Muscle layer of colon (tissue), 2 donors: ENCODE data around the gene CA9.
"Not testable (repeated sequence)": the region's sequence is repeated elsewhere in the genome, so short reads cannot be mapped to it uniquely, and the experiment has no call there.

ENCODE experiments used
- H3K27ac ChIP-seq: one replicate; pipeline ENCODE4 v1.7.0; 2013; ENCODE audit warnings: low read depth, mild to moderate bottlenecking, low read length, moderate library complexity
- H3K27me3 ChIP-seq, 2 donors: one replicate each; pipeline ENCODE4 v1.7.0; 2013; ENCODE audit warnings: low read length in 2 of 2, mild to moderate bottlenecking in 2 of 2; ENCODE audit not compliant: insufficient read depth in 2 of 2, control insufficient read depth in 1 of 2
- H3K36me3 ChIP-seq: one replicate; pipeline ENCODE4 v1.7.0; 2013; ENCODE audit warnings: mild to moderate bottlenecking, low read length; ENCODE audit not compliant: insufficient read depth
- H3K4me1 ChIP-seq: one replicate; pipeline ENCODE4 v1.7.0; 2013; ENCODE audit warnings: mild to moderate bottlenecking, low read length; ENCODE audit not compliant: insufficient read depth
- H3K4me3 ChIP-seq, 2 donors: one replicate each; pipeline ENCODE4 v1.7.0; 2013; ENCODE audit warnings: low read length in 2 of 2, low read depth in 1 of 2, mild to moderate bottlenecking in 1 of 2, moderate library complexity in 1 of 2
- H3K9ac ChIP-seq: one replicate; pipeline ENCODE4 v1.7.0; 2013; ENCODE audit warnings: low read length
- H3K9me3 ChIP-seq: one replicate; pipeline ENCODE4 v1.7.0; 2013; ENCODE audit warnings: mild to moderate bottlenecking, low read length
- donor health status: abdominal sarcoma.
- donor health status: Adenocarcinoma of cecum.

The CA9 gene

DNA sequence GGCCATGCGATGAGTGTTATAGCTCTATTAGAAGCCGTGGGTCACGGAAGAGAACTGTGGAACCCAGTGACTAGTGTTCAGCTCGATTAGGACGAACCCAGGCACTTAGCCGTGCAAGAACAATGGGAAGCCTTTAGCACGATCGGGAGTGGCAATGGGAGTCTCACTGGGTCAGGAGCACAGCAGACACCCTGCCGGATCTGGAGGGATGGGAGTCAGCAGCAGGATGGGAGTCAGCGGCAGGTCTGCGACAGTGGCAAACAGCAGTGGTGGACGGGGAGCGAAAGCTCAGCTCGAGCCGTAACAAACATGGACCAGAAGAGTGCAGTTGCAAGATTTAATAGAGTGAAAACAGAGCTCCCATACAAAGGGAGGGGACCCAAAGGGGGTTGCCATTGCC lies 33.3 kb upstream of the CA9 start:
- H3K27me3 ChIP-seq, H3K36me3 ChIP-seq, H3K27ac ChIP-seq, H3K9ac ChIP-seq, H3K4me1 ChIP-seq, H3K4me3 ChIP-seq, H3K9me3 ChIP-seq: not testable (repeated sequence)

DNA sequence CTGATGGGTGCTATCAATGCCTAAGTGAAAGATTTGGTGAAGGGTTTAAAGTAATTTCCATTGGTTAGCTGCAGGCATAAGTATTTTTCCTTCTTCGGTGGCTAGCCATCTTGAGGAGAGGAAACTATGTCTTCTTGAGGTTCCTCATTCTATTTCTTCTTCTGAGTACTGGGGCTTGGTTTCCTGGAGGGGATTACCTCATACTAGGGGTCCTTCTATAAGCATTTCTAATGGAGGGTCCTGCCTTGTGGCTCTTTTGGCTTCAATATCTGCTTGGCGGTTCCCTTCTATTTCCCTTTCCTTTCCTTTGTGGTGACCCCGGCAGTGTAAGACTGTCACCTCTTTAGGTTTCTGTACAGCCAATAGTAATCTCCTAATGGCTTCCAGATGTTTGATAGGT lies 32.2 kb upstream of the CA9 start:
- H3K27me3 ChIP-seq, H3K36me3 ChIP-seq, H3K27ac ChIP-seq, H3K9ac ChIP-seq, H3K9me3 ChIP-seq, H3K4me1 ChIP-seq, H3K4me3 ChIP-seq: not testable (repeated sequence)

DNA sequence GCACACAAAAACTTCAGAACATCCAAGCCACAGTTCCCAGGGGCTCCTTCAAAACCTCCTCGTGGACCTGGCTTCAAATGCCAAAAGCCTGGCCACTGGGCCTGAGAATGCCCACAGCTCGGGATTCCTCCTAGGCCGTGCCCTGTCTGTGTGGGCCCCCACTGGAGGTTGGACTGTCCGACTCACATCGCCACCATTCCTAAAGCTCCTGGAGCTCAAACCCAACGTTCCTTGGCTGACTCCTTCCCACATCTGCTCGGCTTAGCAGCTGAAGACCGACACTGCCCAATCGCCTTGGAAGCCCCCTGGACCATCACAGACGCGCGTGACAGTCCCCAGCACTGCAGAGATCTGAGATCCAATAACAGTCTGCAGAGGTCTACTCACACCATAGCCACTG lies 30.7 kb upstream of the CA9 start:
- Histone ChIP-seq H3K27me3 (no peaks in the 10 kb centered on the region), H3K4me3 (no peak overlapping the region), H3K9ac (no peak overlapping the region), H3K36me3 (no peaks in the 10 kb centered on the region), H3K9me3 (no peaks in the 10 kb centered on the region), H3K27ac (no peak overlapping the region), H3K4me1 (peaks cover 12% of the 10 kb centered on the region)

DNA sequence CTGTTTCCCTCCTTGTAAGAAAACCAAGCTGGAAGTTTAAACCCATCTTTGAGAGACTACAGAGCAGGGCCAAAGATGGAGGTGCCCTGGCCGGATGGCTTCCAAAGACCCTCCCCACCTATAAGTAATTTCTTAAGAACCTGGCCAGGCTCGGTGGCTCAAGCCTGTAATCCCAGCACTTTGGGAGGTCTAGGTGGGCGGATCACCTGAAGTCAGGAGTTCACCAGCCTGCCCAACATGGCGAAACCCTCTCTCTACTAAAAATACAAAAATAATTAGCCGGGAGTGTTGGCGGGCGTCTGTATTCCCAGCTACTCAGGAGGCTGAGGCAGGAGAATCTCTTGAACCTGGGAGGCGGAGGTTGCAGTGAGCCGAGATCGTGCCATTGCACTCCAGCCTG lies 28.0 kb upstream of the CA9 start:
- not testable (repeated sequence) for H3K27ac ChIP-seq, H3K27me3 ChIP-seq, H3K9me3 ChIP-seq, H3K36me3 ChIP-seq, H3K9ac ChIP-seq
- Histone ChIP-seq H3K4me1 (peaks cover 12% of the 10 kb centered on the region), H3K4me3 (peak overlapping the region; percentile 56 to 65)

DNA sequence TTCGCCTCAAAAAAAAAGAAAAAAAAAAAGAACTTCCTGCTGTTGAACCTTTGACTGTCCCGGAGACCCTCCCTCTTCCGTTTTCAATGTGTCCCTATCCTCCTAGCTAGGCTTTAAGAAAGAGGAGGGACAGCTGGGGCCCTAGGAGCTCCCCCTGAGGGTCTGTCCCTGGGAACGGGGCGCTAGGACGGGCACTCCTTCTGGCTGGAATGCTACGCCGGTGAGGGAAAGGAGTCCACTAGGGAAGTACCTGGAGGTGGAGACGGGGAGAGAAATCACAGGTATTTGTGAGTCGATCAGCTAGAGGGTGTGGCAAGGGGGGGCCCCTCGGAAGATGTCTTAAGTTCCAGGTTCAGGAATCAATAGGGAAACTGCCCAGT lies 27.6 kb upstream of the CA9 start:
- Histone ChIP-seq H3K9me3 (no peaks in the 10 kb centered on the region), H3K27me3 (no peaks in the 10 kb centered on the region), H3K4me1 (peaks cover 12% of the 10 kb centered on the region), H3K9ac (peak overlapping the region; percentile 76), H3K4me3 (peak overlapping the region; percentile 56 to 65), H3K27ac (peak overlapping the region; percentile 81), H3K36me3 (no peaks in the 10 kb centered on the region)

DNA sequence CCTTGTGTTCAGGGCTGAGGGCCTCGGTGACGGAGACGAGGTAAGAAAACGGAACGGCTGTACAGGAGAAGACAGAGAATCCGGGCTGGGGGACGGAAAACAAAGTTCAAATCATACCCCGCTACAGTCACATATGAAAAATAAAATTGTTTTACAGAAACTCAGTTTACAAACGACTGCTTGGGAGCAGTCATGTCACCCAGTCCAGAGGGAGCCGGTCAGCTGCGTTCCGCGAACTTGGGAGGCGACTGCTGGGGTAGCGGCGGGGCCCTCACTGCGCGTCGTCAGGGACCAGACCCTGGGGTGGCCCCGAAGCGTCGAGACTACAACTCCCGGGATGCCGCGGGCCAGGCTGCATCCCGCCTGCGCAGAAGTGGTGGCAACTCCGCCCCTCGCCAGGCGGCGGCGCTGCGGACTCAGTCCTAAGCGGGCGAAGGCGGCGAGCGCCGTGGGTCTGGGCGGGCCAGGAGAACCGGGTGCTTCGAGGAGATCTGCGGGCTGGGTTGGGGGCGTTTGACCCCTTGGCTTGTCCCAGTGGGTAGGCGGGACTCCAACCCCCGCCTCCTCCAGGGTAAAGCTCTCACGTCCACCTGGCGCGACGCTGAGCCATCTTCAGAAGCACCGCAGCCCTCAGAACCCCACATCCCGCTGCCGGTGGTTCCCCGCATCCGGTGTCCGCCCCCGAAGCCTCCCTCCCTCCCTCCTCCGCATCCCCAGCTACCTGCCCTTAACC lies 27.0 kb upstream of the CA9 start:
- Histone ChIP-seq H3K9ac (peak overlapping the region; percentile 76), H3K9me3 (no peaks in the 10 kb centered on the region), H3K27me3 (no peaks in the 10 kb centered on the region), H3K36me3 (no peaks in the 10 kb centered on the region), H3K27ac (peak overlapping the region; percentile 81), H3K4me3 (peak overlapping the region; percentile 56 to 65), H3K4me1 (peaks cover 12% of the 10 kb centered on the region)

DNA sequence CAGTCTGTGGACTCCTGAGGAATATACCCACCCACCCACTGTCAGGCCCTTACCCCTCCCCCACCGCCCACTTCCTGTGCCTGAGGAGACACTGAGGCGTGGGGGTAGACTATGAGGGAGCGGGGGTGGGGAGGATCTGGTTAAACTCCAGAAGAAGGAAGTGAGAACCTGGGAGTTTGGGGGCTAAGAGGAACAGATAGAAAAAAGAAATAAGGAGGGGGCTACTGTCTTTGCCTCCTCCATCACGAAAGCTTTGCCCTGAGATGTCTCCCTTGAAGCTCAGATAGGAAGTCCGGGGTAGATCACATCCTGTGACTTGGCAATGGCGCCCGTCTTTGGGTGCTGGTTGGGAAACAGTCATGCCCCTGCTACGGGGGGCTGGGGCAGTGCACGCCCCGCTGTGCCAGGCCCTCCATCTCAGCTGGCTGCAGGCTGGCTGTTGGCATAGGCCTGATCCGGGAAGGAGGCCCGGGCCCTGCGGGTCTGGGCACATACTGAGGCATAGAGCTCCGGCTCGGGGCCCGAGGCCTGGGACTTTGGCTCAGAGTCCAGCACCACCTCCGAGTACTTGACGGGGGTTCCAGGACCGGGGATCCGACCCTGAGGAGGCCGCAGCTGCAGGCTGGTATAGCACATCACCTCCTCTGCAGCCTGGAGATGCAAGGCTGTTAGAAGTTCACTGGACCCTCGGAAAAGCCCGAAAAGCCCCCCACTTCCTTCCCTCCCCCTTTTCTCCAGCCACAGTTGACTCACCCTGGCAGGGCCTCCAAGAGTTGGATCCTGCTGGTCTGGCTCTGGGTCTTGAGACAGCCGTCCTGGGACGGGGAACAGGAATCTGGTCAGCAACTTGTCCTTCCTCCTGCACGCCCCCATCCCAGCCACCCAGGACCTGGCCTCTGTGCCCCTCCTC lies 24.0 kb upstream of the CA9 start:
- no peak overlapping the region for H3K27ac ChIP-seq

DNA sequence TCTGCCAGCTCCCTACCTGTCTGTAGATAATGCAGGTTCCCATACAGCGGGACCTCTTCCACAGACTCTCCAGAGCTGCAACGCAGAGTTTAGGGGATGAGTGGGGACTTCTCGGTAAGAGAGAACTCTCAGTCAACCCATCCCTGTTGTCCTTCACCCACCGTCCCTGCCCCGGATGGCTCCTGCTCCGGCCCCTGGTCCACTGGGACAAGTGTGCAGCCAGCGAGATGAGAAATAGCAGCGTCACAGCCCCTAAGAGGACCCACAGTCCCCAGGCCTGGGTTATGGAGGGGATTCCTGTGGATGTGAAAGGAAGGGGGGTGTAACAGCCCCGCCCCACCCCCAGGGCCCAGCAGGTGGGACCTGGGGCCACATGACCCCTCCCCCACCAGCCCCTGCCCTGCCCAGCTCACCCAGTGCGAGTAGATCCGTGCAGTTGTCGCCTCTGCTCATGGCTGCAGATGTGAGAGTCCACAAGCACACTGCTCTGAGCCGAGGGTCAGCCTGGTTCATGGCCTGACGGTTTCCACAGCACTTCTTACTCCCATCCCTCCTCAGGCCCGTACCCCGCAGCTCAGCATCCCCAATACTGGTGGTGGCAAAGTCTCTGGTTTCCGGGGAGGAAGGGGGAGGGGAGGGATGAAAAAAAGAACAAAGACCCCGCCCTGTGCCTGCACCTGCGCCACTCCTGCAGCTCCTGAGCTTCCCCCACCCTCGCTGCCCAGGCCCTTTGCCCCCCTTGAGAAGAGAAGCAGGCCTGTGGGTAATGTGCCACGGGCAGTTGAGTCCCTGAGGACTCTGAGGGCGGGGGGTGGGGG lies 23.2 kb upstream of the CA9 start, which contains the start of gene SIT1:
Gene SIT1, minus strand, starts transcription at position 591 of the 818 bp plus-strand sequence. Its CDS starts 78 bp downstream, at position 513.
- no peak within 1 kb of the TSS for H3K9ac ChIP-seq
- H3K27me3 ChIP-seq = no peaks in the 10 kb centered on the region
- no peak within 1 kb of the TSS for H3K27ac ChIP-seq
- H3K4me3 ChIP-seq = no peak within 1 kb of the TSS
- peaks cover 12% of the 10 kb centered on the region for H3K4me1 ChIP-seq
- H3K36me3 ChIP-seq = no peaks in the 10 kb centered on the region
- H3K9me3 ChIP-seq = no peaks in the 10 kb centered on the region

More for the DNA sequence above, 24.0 kb upstream of the CA9 start:
- Histone ChIP-seq H3K4me3 (no peak overlapping the region), H3K4me1 (peaks cover 12% of the 10 kb centered on the region), H3K36me3 (no peaks in the 10 kb centered on the region), H3K9ac (no peak overlapping the region), H3K27me3 (no peaks in the 10 kb centered on the region), H3K9me3 (no peaks in the 10 kb centered on the region)

DNA sequence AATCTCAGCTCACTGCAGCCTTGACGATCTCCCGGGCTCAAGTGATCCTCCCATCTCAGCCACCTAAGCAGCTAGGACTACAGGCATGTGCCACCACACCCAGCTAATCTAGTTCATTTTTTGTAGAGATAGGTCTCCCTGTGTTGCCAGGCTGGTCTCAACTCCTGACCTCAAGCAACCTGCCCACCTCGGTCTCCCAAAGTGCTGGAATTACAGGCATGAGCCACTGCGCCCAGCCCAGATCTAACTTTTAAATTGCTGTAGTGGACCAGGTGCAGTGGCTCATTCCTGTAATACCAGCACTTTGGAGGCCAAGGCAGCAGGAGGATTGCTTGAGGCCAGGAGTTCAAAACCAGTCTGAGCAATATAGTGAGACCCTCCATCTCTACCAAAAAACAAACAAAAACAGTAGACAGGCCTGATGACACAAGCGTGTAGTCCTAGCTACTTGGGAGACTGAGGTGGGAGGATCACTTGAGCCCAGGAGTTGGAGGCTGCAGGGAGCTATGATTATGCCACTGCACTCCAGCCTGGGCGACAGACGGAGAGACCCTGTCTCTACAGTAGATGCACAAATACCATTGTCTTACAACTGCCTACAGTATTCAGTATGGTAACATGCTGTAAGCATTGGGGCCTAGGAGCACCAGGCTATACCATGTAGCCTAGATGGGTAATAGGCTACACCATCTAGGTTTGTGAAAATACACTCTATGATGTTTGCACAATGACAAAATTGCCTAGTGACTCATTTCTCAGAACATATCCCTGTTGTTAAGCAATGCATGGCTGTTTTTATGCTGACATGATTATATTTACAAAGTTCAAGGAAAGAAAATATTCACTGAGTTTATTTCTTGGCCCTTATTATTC lies 21.5 kb upstream of the CA9 start:
- H3K9me3 ChIP-seq = no peaks in the 10 kb centered on the region
- H3K4me1 ChIP-seq = peaks cover 4% of the 10 kb centered on the region
- H3K27me3 ChIP-seq = no peaks in the 10 kb centered on the region
- no peak overlapping the region for H3K9ac ChIP-seq
- H3K27ac ChIP-seq = no peak overlapping the region
- no peak overlapping the region for H3K4me3 ChIP-seq
- no peaks in the 10 kb centered on the region for H3K36me3 ChIP-seq

DNA sequence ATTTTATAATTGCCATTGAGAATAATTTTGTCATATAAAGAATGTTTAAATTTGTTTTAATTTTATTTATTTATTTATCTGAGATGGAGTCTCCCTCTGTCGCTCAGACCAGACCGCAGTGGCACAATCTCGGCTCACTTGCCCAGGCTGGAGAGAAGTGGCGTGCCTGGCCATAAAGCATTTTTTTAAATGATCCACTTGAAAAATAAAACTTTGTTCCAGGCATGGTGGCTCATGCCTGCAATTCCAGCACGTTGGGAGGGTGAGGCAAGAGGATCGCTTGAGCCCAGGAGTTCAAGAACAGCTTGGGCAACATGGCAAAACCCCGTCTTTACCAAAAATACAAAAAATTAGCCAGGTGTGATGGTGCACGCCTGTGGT lies 20.9 kb upstream of the CA9 start:
- H3K27me3 ChIP-seq = no peaks in the 10 kb centered on the region
- H3K4me1 ChIP-seq = no peaks in the 10 kb centered on the region
- no peak overlapping the region for H3K4me3 ChIP-seq
- H3K36me3 ChIP-seq = no peaks in the 10 kb centered on the region
- no peaks in the 10 kb centered on the region for H3K9me3 ChIP-seq
- no peak overlapping the region for H3K27ac ChIP-seq
- no peak overlapping the region for H3K9ac ChIP-seq
